22Rv1 (cell line): ENCODE data around the gene LYRM9.

ENCODE experiments used
- H3K27ac ChIP-seq: fragments of 450-650 bp; 2 replicates; pipeline ENCODE4 v1.5.1; 2017
- ZFX ChIP-seq: fragments of 450-650 bp; IDR thresholded peaks from 2 replicates; pipeline ENCODE4 v1.6.1; 2017; ENCODE audit warnings: antibody characterized with exemption, borderline replicate concordance
- TF ChIP-seq, protein P1 (sequence below): fragments of 450-650 bp; IDR thresholded peaks from 2 replicates; pipeline ENCODE4 v1.5.1; 2017; ENCODE audit warnings: mild to moderate bottlenecking

Gene LYRM9

DNA sequence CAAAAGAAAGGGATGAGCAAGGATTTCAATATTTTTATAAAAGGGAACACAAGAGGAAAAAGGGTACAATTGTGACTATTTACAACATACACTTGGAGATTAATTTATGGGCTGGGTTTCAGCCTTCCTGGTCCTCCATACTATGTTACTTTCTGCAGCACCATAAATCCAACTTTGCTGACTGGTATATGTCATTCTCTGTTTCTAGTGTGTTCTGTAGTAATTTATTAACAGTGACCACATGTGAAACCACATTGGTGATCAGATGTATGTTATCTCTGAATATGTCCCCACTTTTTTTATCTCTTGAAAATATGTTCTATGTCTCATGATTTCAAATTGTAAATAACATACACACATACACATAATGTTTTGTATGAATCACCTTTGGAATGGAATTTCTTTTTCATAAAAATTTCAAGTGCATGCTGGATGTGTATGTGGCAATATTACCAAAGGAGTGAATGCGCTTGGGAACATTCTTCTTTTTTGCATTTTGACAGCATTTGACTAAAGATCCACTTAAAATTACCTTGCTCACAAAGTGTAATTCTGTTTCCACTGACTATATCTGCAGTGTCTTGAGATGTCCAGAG is 2.9 kb upstream of the LYRM9 start:
- H3K27ac ChIP-seq, result no peak overlapping the region
- TF ChIP-seq ZFX, result no peak
- TF ChIP-seq, protein P1, sequence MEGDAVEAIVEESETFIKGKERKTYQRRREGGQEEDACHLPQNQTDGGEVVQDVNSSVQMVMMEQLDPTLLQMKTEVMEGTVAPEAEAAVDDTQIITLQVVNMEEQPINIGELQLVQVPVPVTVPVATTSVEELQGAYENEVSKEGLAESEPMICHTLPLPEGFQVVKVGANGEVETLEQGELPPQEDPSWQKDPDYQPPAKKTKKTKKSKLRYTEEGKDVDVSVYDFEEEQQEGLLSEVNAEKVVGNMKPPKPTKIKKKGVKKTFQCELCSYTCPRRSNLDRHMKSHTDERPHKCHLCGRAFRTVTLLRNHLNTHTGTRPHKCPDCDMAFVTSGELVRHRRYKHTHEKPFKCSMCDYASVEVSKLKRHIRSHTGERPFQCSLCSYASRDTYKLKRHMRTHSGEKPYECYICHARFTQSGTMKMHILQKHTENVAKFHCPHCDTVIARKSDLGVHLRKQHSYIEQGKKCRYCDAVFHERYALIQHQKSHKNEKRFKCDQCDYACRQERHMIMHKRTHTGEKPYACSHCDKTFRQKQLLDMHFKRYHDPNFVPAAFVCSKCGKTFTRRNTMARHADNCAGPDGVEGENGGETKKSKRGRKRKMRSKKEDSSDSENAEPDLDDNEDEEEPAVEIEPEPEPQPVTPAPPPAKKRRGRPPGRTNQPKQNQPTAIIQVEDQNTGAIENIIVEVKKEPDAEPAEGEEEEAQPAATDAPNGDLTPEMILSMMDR, result no peak

DNA sequence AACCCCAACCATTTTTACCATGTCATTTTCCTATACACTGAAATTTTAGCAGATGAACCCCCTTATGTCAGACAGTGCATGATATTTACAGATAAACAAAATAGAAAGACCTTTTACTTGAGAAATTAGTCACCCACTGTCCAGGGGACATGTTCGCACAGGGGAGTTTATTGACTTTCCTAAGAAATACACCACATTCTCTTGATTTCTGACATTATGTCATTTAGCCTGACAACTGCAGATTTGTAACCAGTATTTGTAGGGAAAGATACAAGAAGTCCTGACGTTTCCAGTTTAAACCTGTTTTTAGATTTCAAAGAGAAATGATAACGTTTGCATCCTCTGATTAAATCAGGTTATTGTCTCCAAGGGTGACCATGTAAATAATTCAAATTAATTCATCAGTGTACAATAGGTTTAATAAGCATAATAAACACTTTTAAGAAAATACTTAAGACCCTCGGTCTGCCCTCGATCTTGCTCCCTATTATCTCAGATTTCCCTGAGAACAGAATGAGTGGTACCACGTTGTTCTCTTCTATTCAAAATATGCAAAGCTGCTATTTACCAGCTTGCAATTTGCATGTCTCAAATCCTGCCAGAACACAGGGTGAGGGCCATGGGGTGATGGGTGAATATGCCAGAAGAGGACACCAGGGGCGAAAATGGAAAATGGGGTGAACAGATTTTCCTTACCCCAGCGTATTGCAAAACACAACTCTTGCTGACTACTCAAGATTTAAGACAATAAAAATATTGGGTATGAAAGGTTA is 2.1 kb upstream of the LYRM9 start:
- no peak overlapping the region for H3K27ac ChIP-seq
- no peak for TF ChIP-seq ZFX
- TF ChIP-seq, protein P1, result no peak

DNA sequence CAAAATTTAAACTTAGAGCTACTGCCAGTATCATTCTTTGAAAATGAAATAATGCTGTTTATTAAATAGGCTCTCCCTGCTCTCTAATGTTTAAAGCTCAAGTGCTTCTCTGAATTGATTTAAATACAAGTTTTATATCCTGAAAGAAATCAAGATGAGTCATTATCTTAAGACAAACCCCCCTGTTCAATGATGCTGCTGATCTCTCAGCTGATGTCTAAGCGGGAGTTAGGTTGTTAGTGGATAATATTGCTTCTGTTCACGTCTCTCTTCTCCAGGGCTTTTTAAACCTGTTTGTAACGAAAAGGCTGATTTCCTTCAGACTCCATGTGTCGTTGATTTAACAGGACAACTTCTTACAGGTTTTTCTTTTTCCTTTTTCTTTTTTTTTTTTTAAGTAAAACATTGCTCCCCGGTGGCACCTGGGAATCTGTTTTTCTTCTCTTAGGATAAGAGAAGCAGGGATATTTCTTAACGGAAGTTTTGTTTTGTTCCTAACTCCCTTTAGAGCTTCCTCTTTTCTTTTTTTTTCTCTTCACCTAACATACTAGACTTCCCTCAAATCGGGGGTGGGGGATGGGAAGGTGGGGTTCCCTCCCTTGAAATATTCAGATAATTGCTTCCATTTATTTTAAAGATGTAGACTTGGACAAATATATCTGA is 807 bp upstream of the LYRM9 start:
- no peak overlapping the region for H3K27ac ChIP-seq
- no peak for TF ChIP-seq ZFX
- TF ChIP-seq, protein P1, result no peak

DNA sequence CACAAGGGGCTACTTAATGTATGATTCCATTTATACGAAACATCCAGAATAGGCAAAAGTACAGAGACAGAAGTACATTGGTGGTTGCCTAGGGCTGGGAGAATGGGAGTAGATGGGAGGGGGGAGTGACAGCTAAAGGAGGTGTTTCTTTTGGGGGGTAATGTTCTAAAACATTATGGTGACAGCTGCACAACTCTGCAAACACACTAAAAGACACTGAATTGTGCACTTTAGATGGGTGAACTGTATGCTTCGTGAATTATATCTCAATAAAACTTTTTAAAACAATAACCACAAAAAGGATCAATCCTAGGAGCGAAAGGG is 661 bp downstream of the LYRM9 start:
- TF ChIP-seq, protein P1, result no peak
- H3K27ac ChIP-seq, result no peak overlapping the region

DNA sequence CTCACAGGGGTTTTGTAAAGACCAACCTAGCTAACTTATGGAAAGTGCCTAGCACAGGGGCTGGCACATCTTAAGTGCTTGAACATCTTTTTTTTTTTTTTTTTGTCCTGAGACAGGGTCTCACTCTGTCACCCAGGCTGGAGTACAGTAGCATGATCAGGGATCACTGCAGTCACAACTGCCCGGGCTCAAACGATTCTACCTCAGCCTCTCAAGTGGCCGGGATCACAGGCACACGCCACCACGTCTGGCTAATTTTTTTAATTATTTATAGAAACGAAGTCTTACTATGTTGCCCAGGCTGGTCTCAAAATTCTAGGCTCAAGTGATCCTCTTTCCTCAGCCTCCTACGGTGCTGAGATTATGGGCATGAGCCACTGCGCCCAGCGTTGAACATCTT is 1.3 kb downstream of the LYRM9 start:
- TF ChIP-seq, protein P1, result no peak
- TF ChIP-seq ZFX, result no peak
- no peak overlapping the region for H3K27ac ChIP-seq

DNA sequence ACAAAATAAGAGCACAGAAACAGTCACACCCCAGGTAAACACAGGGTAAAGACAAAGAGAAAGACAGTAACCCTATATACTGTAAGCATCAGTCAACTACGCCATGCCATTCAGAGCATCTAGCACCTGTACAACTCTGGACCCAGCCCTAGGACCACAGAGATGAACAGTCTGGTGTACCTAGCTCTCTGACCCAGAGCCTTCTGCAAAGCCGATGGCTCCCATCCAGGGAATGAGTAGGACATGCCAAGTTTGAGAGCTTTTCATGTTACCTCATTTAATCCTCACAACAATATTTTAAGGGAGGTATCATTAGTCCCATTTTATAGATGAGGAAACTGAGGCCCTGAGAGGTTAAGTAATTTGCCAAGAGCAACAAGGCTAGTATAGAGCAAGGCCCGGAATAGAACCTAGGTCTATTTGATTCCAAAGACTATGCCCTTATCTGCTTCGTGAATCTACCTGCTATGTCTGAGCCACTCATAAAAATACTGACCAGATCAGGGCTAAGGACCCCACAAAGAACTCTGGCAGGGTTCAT is 3.4 kb downstream of the LYRM9 start:
- TF ChIP-seq, protein P1, result no peak
- TF ChIP-seq ZFX, result no peak
- H3K27ac ChIP-seq, result no peak overlapping the region

DNA sequence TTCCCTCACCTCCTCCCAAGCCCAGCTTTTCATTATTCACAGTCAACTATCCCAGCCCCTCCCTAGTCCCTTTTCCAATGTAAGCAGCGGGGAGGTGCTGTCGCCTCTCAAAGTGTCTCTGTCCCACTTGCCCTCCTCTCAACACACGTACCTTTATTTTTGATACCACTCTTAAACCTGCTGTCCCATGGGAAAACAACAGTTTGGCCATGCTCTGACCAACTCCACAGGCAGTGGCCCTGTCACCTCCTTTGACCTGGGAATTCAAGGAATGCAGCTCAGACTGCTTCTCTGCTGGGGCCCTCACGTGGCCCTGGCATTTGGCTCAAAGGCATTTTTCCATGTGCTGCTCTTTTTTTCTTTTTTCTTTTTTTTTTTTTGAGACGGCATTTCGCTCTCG is 4.2 kb downstream of the LYRM9 start:
- TF ChIP-seq, protein P1, result no peak
- no peak for TF ChIP-seq ZFX
- H3K27ac ChIP-seq, result no peak overlapping the region
